Body of pancreas (tissue), 4 donors: ENCODE data around the gene MRPL41.

ENCODE experiments used
- CTCF ChIP-seq, 7 experiments: fragments of 450-650 bp in 4 of 7; fragments of 200-600 bp in 3 of 7; sonication (generic) in 3 of 7; IDR thresholded peaks; one replicate each; pipeline ENCODE4 v1.5.1; 2016 to 2019; ENCODE audit warnings: antibody characterized with exemption in 7 of 7
- POLR2A ChIP-seq, 3 donors: fragments of 450-650 bp; IDR thresholded peaks; one replicate each; pipeline ENCODE4 v1.6.1; 2016; ENCODE audit warnings: antibody characterized with exemption in 3 of 3, mild to moderate bottlenecking in 2 of 3

- TF ChIP-seq CTCF (IDR thresholded peaks at IDR 0.05) (no peak), POLR2A (IDR thresholded peaks at IDR 0.05) (no peak)
These were observed 9.2 kb upstream of the MRPL41 start for GRCh38 chr9:137542486-137542885.
